ENCODE data around the gene UBE2J1.

The UBE2J1 gene

GRCh38 chr6:89388846-89389245 lies 36.3 kb upstream of the UBE2J1 start:
- Histone ChIP-seq H4K20me1 (ENCODE audit: low read depth, low read length) (0 out of 2 replicates have a peak, but pooled peaks cover 4% of the 10 kb centered on the region), H3K27ac (ENCODE audit: low read depth, low read length) (no peak overlapping the region)

GRCh38 chr6:89387516-89388201 lies 35.1 kb upstream of the UBE2J1 start:
- Histone ChIP-seq H3K9me2 (replicated peaks; ENCODE audit: insufficient read depth, low read length) (no peaks in the 10 kb centered on the region), H3K79me2 (ENCODE audit: insufficient read depth, low read length) (peaks cover 50% of the 10 kb centered on the region), H3K9ac (ENCODE audit: low read length) (peak overlapping the region; percentile 6; the same call in 1 of the 2 replicates)

More at GRCh38 chr6:89388846-89389245, 36.3 kb upstream of the UBE2J1 start:
- Histone ChIP-seq H3K36me3 (ENCODE audit: low read length) (no peaks in the 10 kb centered on the region), H3K27me3 (ENCODE audit: low read length) (no peaks in the 10 kb centered on the region), H2AFZ (ENCODE audit: low read depth, low read length, severe bottlenecking) (no peak overlapping the region), H3K9me2 (replicated peaks; ENCODE audit: insufficient read depth, low read length) (no peaks in the 10 kb centered on the region), H3K4me3 (ENCODE audit: insufficient read depth, low read length, poor library complexity, severe bottlenecking) (no peak overlapping the region), H3K4me2 (ENCODE audit: low read depth, low read length, poor library complexity, severe bottlenecking) (no peak overlapping the region), H3F3A (ENCODE audit: insufficient read depth) (peaks cover 4% of the 10 kb centered on the region; the same call in 1 of the 2 replicates), H3K9me3 (ENCODE audit: insufficient read depth, low read length) (no peaks in the 10 kb centered on the region), H3K9ac (ENCODE audit: low read length) (no peak overlapping the region), H3K79me2 (ENCODE audit: insufficient read depth, low read length) (peaks cover 59% of the 10 kb centered on the region)
- no peak for TF ChIP-seq CTCF (IDR thresholded peaks at IDR 0.05; ENCODE audit: insufficient read depth, low read length, poor library complexity, severe bottlenecking)
- TF ChIP-seq EZH2phosphoT487 (conservative IDR thresholded peaks at IDR 0.05; ENCODE audit: low read length) = no peak

GRCh38 chr6:89386917-89387491 lies 34.5 kb upstream of the UBE2J1 start:
- no peaks in the 10 kb centered on the region for H3K9me2 ChIP-seq (replicated peaks; ENCODE audit: insufficient read depth, low read length)
- 0 out of 2 replicates have a peak overlapping the region, but pooled peaks have one; percentile 2 for H3K9ac ChIP-seq (ENCODE audit: low read length)
- no peaks in the 10 kb centered on the region for H3K27me3 ChIP-seq (ENCODE audit: low read length)
- H3K79me2 ChIP-seq (ENCODE audit: insufficient read depth, low read length) = peaks cover 45% of the 10 kb centered on the region
- TF ChIP-seq EZH2phosphoT487 (conservative IDR thresholded peaks at IDR 0.05; ENCODE audit: low read length) = no peak
- H3K36me3 ChIP-seq (ENCODE audit: low read length) = no peaks in the 10 kb centered on the region
- H3K9me3 ChIP-seq (ENCODE audit: insufficient read depth, low read length) = no peaks in the 10 kb centered on the region
- peak overlapping the region; percentile 39 for H3K4me2 ChIP-seq (ENCODE audit: low read depth, low read length, poor library complexity, severe bottlenecking)
- no peak overlapping the region for H3K4me3 ChIP-seq (ENCODE audit: insufficient read depth, low read length, poor library complexity, severe bottlenecking)
- H2AFZ ChIP-seq (ENCODE audit: low read depth, low read length, severe bottlenecking) = no peak overlapping the region
- no peaks in the 10 kb centered on the region for H4K20me1 ChIP-seq (ENCODE audit: low read depth, low read length)
- H3F3A ChIP-seq (ENCODE audit: insufficient read depth) = no peaks in the 10 kb centered on the region; the same call in 1 of the 2 replicates
- peak overlapping the region; percentile 50 for H3K27ac ChIP-seq (ENCODE audit: low read depth, low read length)

More at GRCh38 chr6:89387516-89388201, 35.1 kb upstream of the UBE2J1 start:
- Histone ChIP-seq H4K20me1 (ENCODE audit: low read depth, low read length) (no peaks in the 10 kb centered on the region), H3F3A (ENCODE audit: insufficient read depth) (peaks cover under 1% of the 10 kb centered on the region; the same call in 1 of the 2 replicates), H3K9me3 (ENCODE audit: insufficient read depth, low read length) (no peaks in the 10 kb centered on the region), H3K27me3 (ENCODE audit: low read length) (no peaks in the 10 kb centered on the region), H3K4me2 (ENCODE audit: low read depth, low read length, poor library complexity, severe bottlenecking) (peak overlapping the region; percentile 39), H3K36me3 (ENCODE audit: low read length) (no peaks in the 10 kb centered on the region), H3K4me3 (ENCODE audit: insufficient read depth, low read length, poor library complexity, severe bottlenecking) (no peak overlapping the region), H2AFZ (ENCODE audit: low read depth, low read length, severe bottlenecking) (no peak overlapping the region), H3K27ac (ENCODE audit: low read depth, low read length) (peak overlapping the region; percentile 52)
- TF ChIP-seq EZH2phosphoT487 (conservative IDR thresholded peaks at IDR 0.05; ENCODE audit: low read length) = no peak
- TF ChIP-seq CTCF (IDR thresholded peaks at IDR 0.05; ENCODE audit: insufficient read depth, low read length, poor library complexity, severe bottlenecking) = no peak

DNA sequence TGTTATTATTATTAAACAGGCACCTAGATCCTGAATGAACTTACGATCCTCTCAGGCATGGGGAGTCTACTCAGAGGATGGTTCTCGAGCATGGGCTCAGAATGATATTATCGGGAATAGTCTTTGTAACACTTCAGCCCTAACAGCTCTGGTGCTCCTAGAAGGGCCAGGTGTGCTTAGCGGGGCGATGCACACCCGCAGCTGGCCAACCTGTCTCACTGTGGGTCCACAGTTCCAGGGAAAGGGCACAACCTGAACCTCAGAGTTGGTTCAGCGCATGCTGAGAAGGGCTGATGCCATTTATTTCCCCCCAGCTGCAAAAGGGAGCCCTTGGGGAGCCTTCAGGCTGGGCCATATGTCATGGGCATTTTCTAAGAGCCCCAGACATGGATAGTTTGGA lies 33.3 kb upstream of the UBE2J1 start:
- Histone ChIP-seq H3K4me3 (ENCODE audit: insufficient read depth, low read length, poor library complexity, severe bottlenecking) (no peak overlapping the region), H3K36me3 (ENCODE audit: low read length) (no peaks in the 10 kb centered on the region), H4K20me1 (ENCODE audit: low read depth, low read length) (no peaks in the 10 kb centered on the region), H3K27me3 (ENCODE audit: low read length) (no peaks in the 10 kb centered on the region), H3K9me2 (replicated peaks; ENCODE audit: insufficient read depth, low read length) (no peaks in the 10 kb centered on the region), H3F3A (ENCODE audit: insufficient read depth) (no peaks in the 10 kb centered on the region; the same call in 1 of the 2 replicates), H3K27ac (ENCODE audit: low read depth, low read length) (0 out of 2 replicates have a peak overlapping the region, but pooled peaks have one; percentile 17), H3K4me2 (ENCODE audit: low read depth, low read length, poor library complexity, severe bottlenecking) (no peak overlapping the region), H3K9ac (ENCODE audit: low read length) (no peak overlapping the region), H3K79me2 (ENCODE audit: insufficient read depth, low read length) (peaks cover 34% of the 10 kb centered on the region), H2AFZ (ENCODE audit: low read depth, low read length, severe bottlenecking) (no peak overlapping the region), H3K9me3 (ENCODE audit: insufficient read depth, low read length) (no peaks in the 10 kb centered on the region)
- TF ChIP-seq EZH2phosphoT487 (conservative IDR thresholded peaks at IDR 0.05; ENCODE audit: low read length) (no peak), CTCF (IDR thresholded peaks at IDR 0.05; ENCODE audit: insufficient read depth, low read length, poor library complexity, severe bottlenecking) (no peak)

All from SU-DHL-6 (cell line).